CD4-positive, alpha-beta T cell treated with Interferon alpha-2 for 1 hour (primary cell): ENCODE measurements around the gene TDRD6.
A peak's percentile ranks its signal among the peaks of the same experiment; 100 is the strongest.
"Not testable (repeated sequence)": the region's sequence is repeated elsewhere in the genome, so short reads cannot be mapped to it uniquely, and the experiment has no call there.

ENCODE experiments used
- DNase-seq, 2 donors: peaks; one replicate each; pipeline ENCODE4 v3.0.0-alpha.2; 2020 to 2022

Gene TDRD6, protein sequence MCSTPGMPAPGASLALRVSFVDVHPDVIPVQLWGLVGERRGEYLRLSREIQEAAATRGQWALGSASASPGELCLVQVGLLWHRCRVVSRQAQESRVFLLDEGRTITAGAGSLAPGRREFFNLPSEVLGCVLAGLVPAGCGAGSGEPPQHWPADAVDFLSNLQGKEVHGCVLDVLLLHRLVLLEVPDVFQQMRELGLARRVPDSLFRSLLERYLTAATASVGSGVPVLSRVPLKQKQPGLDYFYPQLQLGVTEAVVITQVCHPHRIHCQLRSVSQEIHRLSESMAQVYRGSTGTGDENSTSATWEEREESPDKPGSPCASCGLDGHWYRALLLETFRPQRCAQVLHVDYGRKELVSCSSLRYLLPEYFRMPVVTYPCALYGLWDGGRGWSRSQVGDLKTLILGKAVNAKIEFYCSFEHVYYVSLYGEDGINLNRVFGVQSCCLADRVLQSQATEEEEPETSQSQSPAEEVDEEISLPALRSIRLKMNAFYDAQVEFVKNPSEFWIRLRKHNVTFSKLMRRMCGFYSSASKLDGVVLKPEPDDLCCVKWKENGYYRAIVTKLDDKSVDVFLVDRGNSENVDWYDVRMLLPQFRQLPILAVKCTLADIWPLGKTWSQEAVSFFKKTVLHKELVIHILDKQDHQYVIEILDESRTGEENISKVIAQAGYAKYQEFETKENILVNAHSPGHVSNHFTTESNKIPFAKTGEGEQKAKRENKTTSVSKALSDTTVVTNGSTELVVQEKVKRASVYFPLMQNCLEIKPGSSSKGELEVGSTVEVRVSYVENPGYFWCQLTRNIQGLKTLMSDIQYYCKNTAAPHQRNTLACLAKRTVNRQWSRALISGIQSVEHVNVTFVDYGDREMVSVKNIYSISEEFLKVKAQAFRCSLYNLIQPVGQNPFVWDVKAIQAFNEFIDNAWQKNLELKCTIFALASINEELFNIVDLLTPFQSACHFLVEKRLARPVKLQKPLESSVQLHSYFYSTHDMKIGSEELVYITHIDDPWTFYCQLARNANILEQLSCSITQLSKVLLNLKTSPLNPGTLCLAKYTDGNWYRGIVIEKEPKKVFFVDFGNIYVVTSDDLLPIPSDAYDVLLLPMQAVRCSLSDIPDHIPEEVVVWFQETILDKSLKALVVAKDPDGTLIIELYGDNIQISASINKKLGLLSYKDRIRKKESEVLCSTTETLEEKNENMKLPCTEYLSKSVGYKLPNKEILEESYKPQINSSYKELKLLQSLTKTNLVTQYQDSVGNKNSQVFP (N-terminal part only)

DNA sequence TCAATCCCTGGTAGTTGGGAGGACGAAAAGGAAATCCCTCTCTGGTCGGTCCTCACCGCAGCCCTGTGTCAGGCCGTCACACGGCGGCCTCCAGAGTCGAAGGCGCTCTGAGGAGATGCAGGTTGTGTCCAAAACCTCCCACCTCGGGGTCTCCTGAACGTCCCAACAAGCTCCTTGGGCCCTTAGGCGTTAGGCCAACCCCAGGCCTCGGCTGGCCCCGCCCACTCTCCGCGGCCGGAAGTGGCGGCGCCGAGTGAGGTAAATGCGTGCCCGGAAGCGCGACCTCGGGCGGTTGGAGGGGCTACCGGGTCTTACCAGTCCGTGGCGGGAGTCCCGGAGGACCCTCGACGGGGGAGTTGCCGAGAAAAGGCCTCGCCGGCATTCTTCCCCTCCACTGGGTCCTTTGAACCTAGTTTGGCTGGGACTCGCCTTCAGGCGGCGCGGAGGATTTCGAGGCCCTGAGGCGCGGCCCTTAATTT is at the start of gene TDRD6:
Gene TDRD6, plus strand, starts transcription at position 267 of the 479 bp plus-strand sequence. CDS start 244 bp downstream, outside the sequence.
- no peak for DNase-seq

DNA sequence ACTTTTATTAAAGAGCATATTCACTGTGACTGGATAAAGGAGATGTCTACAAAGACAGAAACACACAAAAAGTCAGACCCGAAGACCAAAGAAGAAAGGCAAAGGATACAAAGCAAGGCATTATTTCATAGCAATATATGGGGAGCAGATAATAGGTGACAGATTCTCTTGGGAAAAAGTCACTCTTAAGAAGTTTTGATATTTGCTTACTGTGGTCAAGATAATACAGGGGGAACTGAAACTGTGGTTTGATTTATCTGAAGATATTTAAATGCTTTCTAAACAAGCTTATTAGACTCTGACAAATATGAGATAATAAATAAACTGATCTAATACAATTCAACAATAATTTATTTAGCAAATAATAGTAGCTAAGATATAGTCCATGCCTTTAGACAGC is 49.8 kb upstream of the TDRD6 start:
- no peak for DNase-seq

DNA sequence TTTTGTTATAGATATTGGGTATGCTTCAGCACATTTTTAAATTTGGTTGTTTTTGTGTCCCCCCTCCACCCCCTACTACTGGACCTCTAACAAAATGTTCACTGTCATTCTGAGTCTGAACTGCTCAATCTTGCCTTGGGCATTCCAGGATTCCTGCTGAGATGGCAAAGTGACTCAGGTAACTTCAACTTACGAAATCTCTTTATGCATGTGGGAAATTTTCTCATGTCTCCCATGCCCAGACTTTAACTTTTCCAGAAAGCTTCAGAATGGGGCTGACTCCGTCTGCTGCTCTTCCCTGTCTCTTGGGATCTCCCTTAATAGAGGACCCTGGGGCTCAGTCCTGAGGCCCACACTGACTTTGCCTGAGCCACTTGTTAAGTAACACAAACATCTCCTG is 49.0 kb upstream of the TDRD6 start:
- no peak for DNase-seq

DNA sequence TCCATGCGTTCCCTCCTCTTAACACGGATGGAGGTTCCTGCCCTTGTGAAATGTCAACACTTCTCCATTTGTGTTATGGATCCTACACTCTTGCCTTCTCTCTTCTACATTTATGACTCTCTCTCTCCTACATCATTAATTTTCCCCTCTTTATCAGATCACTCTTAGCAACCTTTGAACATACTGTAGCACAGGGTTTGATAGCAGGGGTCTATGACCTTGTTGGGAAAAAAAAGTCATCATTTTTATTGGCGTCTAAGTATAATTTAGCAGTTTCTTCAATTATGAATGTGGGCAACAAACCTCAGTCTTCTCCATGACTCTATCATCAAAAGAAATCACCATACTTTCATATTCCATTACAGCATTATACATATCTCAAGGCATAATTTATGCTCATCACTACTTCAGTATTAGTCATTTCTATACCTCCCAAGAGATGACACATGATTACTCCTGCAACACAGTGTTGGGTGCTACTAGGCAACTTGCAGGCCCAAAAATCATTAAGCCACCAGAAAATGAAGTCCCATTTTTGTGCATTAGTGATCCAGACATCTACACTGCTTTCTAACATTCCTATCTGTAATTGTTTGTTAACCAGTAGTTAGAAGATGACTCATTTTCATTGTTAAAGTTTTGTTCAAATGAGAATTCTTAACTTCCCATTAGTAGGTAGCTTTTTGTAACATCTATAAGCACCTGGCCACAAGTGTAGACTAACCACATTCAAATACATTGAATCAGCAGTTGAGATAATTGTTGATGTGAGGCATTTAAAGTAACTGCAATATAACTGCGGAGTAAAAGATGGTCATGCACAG is 44.5 kb upstream of the TDRD6 start:
- DNase-seq = no peak

DNA sequence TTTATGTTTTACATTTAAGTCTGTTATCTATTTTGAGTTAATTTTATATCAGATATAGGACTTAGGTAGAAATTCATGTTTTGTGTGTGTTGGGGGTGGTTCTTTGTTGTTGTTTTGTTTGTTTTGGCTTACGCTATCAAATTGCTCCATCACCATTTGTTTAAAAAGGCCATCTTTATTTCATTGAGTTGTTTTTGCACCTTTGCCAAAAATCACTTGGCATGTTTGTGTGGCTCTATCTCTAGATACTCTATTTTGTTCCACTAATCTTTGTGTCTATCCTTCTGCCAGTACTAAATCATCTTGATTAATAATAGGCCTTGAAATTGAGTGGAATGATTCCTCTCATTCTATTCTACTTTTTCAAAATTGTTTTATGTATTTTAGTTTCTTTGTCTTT is 42.4 kb upstream of the TDRD6 start:
- no peak for DNase-seq

DNA sequence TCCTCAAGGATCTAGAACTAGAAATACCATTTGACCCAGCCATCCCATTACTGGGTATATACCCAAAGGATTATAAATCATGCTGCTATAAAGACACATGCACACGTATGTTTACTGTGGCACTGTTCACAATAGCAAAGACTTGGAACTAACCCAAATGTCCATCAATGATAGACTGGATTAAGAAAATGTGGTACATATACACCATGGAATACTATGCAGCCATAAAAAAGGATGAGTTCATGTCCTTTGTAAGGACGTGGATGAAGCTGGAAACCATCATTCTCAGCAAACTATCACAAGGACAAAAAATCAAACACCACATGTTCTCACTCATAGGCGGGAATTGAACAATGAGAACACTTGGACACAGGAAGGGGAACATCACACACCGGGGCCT is 39.6 kb upstream of the TDRD6 start:
- not testable (repeated sequence) for DNase-seq

DNA sequence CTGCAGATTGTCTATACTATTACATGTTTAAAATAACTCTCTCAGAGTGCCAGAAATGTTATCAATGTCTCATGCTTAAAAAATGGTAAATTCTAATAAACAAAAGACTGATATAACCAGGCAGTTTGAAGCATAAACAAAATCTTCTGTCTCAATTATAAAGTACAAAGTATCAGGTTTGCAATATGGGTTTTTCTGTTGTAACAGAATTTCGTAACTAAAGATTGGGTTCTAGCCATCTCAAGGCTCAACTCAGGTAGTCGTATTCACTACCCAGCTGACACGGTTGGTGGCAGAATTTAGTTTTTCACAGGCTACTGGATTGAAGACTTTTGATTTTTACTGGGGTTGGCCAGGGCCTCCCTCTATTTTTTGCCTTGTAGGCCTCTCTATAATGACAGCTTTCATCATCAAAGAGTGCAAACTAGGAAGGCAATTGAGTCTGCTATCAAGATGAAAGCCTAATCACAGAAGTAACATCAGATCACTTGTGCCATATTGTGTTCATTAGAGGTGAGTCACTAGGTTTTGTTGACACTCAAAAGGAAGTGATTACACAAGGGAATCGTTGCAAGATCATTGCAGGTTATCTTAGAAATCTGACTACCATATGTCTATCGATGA is 38.7 kb upstream of the TDRD6 start:
- DNase-seq = no peak

DNA sequence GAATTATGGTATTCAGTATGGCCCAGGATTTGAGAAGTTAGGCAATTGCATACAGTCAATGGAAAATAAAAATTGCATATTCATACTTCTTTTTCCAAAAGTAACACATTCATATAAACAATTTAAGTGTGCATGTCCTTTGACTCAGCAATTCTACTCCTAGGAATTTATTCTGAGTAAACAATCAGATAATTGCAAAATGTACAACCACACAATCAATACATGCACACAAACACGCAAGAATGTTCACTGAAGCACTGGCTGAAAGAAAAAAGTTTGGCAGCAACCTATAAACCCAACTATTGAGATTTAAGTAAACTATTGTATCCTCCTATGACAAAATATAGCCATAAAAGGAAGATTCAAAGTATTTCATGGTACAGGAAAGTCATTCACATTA is 36.7 kb upstream of the TDRD6 start:
- DNase-seq = no peak

DNA sequence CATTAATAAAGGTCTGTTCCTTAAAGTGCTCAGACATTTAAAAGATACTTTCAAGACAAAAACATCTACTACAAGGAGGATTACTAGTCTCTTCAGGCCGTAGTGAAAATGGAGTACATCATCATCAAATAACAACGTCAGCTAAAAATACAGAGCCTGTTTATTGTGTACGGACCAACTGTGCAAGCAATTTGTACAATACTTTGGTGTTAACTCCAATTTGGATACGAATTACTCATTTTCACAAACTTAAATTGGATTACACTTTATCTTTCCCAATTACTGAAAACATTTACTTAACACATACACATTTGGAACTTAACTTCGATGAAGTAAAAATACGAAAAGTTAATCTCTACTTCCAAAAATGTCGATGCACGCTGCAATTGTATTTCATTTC is 35.9 kb upstream of the TDRD6 start:
- DNase-seq = no peak

DNA sequence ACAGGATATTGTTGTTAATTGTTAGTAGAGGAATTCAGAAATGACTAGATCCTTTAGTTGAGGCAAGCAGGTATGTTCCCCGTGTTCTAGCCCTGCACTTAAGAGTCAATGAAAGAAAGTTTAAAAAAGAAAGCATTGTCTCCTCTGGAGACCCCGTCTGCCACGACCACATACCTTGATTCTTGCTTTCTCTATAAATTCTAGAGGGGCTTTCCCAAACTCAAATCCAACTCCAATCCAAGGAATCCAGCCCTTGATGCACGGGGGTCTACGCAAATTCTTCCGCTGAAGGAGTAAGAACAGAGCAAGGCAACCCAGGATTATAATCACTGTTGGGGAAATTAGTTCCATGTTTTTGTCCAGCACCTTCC is 35.5 kb upstream of the TDRD6 start:
- DNase-seq = no peak

DNA sequence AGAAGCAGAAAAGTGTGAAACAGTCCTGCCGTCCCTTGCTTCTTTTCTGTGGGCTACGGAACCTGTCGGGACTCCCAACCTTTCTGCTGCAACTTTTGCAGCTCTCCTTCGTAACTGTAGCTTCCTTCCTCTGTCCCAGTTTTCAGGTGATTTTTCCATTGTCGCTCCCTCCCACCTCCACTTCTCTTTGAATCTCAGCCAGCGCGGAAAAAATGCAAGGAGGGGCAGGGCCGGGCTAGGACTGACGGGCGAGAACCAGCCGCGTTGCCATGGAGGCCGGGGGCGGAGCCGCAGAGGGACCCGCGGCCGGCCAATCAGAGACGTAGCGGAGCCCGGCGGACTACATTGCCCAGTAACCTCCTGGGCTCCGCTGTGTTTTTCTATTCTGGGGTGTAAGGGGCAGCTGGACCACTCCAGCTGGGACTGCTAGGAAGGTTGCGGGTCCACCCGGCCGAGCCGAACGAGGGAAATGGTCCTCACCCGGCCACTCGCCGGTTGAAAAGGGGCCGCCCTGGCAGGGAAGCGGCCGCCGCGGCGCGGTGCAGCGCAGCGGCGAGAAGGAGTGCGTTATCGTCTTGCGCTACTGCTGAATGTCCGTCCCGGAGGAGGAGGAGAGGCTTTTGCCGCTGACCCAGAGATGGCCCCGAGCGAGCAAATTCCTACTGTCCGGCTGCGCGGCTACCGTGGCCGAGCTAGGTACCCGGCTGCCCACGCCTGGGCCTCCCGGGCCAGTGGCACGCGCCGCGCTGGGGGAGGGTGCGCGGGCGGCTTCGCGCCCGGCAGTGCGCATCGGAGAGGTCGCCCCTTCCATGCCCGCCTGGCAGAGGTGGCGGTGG is 34.9 kb upstream of the TDRD6 start, which contains the start of the genes CYP39A1 and SLC25A27:
Gene CYP39A1, minus strand, starts transcription at position 216 of the 836 bp plus-strand sequence. CDS start 236 bp downstream, outside the sequence.
Gene SLC25A27, plus strand, starts transcription at position 373 of the 836 bp plus-strand sequence. Its CDS starts 218 bp downstream, at position 591.
- DNase-seq = peak; percentile 77 to 78

DNA sequence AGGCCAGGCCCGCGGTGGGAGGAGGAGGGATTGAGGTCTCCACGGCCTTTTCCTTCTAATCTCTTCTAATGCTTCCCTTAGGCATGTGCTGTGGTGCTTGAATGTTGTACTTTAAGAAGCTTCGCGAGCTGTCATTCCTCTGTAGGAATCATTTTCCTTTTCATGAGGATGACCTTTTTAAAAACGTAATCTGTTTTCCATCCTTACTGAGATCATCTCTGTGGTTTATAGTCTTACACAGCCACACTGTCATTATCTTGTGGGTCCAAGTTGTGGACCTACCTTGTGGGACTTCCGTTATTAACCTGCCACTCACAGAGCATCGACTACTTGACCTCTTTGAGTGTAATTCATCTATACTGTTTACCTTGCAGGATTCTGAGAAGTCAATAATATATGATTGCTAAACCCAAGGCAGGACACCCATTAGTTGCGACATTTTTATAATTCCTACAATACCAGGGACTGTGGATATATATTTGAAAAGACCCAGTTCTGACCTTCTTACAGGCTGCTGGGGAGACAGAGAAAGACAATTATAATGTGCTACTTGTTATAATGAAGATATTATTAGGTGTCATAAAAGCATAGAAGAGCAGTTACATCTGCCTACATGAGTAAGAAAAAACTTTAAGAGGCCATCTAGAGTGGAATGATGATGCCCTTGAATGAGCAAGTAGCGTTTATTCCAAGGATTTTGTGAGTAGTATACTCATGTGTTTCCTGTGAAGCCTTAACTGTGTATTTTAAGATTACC is 34.1 kb upstream of the TDRD6 start:
- DNase-seq = no peak

DNA sequence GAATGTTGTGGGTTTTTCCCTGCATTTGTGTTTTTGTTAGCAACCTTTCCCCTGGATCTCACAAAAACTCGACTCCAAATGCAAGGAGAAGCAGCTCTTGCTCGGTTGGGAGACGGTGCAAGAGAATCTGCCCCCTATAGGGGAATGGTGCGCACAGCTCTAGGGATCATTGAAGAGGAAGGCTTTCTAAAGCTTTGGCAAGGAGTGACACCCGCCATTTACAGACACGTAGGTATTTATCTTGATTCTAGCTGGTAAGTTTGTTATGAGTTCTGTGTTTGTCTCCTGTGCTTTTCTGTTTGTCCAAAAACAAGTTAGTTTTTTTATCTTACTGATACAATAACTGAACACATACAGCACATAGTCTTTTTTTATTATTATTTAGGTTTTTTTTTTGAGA is 31.9 kb upstream of the TDRD6 start:
- no peak for DNase-seq

DNA sequence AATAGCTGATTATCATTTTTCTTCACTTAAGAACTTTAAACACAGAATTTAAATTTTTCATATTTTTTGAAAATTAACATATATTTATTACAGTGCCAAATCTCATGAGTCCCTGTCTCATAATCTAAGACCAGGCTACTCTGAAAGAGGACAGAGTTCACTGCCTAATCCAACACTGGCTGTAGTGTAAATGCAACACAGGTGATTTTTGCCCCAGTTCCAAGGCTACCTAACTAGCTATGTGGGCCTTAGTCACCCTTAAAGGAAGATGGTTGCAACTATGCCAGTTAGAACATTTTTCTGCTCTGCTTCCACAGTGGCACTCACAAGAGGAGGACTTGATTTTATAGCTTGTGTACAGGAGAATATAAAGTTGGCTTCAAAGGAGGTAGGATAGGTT is 30.0 kb upstream of the TDRD6 start:
- no peak for DNase-seq

DNA sequence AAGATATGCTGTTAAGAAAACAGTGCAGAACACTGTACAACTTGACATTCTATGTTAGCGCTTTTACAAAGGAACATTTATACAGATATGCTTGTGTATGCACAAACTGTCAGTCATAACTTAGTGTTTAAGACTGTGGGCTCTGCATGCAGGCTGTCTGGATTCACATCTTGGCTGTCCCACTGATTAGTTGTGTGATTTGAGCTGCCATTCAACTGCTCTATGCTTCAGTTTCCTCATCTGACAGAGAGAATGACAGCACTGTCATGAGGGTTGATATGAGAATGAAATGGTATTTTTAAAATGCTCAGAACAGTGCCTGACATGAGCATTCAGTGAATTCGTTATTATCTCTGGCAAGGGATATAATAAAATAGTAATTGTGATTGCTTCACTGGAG is 26.2 kb upstream of the TDRD6 start:
- DNase-seq = no peak

DNA sequence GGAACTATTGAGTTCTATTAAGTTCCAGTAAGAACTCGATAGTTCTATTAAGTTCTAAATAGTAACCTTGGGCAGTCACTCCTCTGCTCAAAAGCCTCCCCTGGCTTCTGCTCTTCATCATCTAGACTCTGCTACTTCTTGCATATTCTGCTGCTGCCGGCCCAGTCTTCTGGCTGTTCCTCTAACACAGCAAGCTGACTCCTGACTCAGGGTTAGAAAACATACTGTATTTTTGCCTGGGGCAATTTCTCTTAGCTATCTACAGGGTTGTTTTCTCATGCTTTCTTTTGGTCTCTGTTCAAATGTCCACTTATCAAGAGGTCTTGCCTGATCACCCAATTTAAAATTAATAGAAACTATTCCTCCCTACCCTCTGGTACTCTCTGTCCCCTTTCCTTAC is 20.3 kb upstream of the TDRD6 start:
- no peak for DNase-seq

DNA sequence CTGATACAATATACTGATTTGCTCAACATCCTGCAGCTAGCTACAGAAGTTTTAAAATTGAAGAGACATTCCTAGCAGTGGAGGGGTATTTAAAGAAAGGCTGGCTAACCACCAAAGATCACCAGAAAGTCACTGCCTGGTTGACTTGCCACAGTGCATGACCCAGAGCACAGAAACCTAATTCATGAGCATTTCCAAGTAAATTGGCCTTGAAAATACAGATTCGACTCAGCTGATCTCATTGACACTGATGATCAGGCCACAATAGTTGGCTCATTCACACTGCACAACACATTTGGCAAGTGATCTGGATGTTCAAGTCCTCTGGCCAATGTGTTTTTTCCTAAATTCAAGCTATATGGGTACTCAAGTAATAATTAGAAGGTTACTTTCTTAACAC is 13.3 kb upstream of the TDRD6 start:
- no peak for DNase-seq

DNA sequence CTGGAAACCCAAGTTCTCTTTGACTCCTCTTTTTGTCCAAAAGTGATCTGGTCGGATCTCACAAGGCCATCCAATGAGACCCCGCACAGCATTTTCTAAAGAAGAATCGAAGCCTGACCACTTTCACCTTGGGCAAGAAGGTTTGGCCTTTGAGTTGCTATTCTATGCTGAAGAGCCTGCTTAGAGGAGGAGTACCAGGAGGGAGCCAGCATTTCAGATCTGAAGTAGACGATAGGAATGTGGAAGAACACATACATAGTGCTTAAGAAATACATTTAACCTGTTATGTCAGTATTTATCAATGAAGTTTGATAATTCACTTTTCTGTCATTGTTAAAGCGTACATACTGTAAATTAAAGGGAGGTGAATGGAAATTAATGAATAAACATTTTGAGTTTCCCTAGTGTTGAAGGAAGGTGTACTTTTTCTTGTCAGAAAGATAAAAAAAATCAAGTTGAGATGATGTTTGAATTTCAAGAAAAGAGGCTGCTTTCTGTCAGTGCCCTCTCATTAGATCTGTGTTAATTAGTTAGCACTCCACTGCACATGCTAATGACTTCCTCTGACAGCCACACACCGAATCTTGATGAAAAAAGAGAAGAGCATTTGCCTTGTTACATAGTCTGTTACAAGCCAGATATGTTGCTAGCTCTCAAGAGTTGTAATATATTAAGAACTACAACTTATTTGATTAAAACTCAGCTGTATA is 10.9 kb upstream of the TDRD6 start:
- DNase-seq = no peak

DNA sequence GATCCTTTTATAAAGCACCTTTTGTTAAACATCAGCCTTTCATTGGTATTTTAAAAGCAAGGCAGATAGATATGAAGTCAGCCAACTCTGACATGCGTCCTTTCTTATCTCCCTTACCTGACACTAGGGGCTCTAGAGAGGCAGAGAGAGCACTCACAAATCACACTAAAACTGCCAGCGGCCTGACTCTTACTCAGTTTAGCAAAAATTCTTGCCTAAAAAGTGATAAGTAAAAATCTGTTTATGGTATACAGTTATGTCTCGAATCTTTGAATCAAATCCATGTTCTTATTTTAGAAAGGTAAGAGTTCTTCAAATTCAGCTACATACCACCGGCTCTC is 10.4 kb upstream of the TDRD6 start:
- DNase-seq = no peak
